IPS-NIHi7 (cell line): Measurements from ENCODE around the gene TMEM250.

Source experiments
- DNase-seq: peaks from one replicate; pipeline ENCODE4 v3.0.0; 2012; ENCODE audit warnings: mixed read lengths; ENCODE audit errors: extremely low spot score

TMEM250 gene

GRCh38 chr9:136147890-136148714 is 29.4 kb upstream of the TMEM250 start:
- no peak for DNase-seq

GRCh38 chr9:136147038-136147889 is 28.6 kb upstream of the TMEM250 start:
- DNase-seq = no peak

GRCh38 chr9:136146126-136147037 is 27.7 kb upstream of the TMEM250 start:
- DNase-seq = no peak

- no peak for DNase-seq
Observed at GRCh38 chr9:136145580-136145979, 26.9 kb upstream of the TMEM250 start.

GRCh38 chr9:136144450-136144849 is 25.8 kb upstream of the TMEM250 start:
- no peak for DNase-seq

GRCh38 chr9:136143215-136144001 is 24.7 kb upstream of the TMEM250 start:
- DNase-seq = peak; percentile 78

GRCh38 chr9:136142859-136143214 is 24.2 kb upstream of the TMEM250 start:
- DNase-seq = no peak

- no peak for DNase-seq
Observed at GRCh38 chr9:136142414-136142796, 23.7 kb upstream of the TMEM250 start.

- no peak for DNase-seq
Observed at GRCh38 chr9:136141682-136142413, 23.2 kb upstream of the TMEM250 start.

- no peak for DNase-seq
Observed at GRCh38 chr9:136140966-136141365, 22.3 kb upstream of the TMEM250 start.

- no peak for DNase-seq
Observed at GRCh38 chr9:136140046-136140445, 21.4 kb upstream of the TMEM250 start.

GRCh38 chr9:136138566-136138965 is 19.9 kb upstream of the TMEM250 start:
- peak; percentile 89 for DNase-seq

GRCh38 chr9:136137321-136138265 is 18.9 kb upstream of the TMEM250 start:
- DNase-seq = no peak

GRCh38 chr9:136136127-136136925 is 17.7 kb upstream of the TMEM250 start:
- DNase-seq = no peak

GRCh38 chr9:136135326-136136126 is 16.9 kb upstream of the TMEM250 start:
- DNase-seq = no peak

GRCh38 chr9:136133959-136134484 is 15.3 kb upstream of the TMEM250 start:
- DNase-seq = no peak
